ENCODE measurements around the gene NIM1K. TPM values are rescaled to one million over a fixed set of nuclear protein-coding genes. Genes with fewer than 3 reads are reported as not detected.

The NIM1K gene
- total and polyA plus RNA-seq, 3 donors from 2014 or later: 0.68 to 1.1 (median 0.79) TPM

DNA sequence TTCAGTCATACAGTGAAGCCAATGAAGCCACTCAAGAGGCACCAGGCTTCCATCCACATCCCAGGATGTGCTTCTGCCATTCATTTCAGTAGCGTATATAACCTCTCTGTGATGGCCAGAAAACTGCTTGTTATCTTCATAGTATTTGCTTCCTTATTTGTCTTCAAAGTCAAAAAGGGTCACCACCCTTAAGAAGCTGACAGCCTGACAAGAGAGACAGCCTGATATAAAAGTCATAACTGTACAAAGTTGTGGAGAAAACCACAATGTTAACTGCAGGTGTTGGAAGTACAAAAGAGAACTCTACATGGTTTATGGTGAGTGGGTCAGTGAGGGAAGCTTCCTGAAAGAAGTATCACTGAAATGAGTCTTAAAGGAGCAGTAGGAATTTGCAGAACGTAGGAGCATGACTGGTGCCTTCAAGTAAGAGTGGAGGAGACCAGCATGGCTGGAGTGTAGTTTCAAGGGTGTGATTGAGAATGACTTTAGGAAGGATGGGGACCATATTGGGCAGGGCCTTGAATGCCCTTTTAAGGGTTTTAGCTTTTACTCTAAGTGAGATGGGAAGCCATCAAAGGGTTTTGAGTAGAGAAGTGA, 33.7 kb downstream of the NIM1K start:
- no peak overlapping the region for H3K27ac ChIP-seq
- DNase-seq: no peak
- H3K4me3 ChIP-seq: no peak overlapping the region
- no peaks in the 10 kb centered on the region for H3K9me3 ChIP-seq
- no peaks in the 10 kb centered on the region for H3K27me3 ChIP-seq
- TF ChIP-seq, protein P1, sequence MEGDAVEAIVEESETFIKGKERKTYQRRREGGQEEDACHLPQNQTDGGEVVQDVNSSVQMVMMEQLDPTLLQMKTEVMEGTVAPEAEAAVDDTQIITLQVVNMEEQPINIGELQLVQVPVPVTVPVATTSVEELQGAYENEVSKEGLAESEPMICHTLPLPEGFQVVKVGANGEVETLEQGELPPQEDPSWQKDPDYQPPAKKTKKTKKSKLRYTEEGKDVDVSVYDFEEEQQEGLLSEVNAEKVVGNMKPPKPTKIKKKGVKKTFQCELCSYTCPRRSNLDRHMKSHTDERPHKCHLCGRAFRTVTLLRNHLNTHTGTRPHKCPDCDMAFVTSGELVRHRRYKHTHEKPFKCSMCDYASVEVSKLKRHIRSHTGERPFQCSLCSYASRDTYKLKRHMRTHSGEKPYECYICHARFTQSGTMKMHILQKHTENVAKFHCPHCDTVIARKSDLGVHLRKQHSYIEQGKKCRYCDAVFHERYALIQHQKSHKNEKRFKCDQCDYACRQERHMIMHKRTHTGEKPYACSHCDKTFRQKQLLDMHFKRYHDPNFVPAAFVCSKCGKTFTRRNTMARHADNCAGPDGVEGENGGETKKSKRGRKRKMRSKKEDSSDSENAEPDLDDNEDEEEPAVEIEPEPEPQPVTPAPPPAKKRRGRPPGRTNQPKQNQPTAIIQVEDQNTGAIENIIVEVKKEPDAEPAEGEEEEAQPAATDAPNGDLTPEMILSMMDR (IDR thresholded peaks at IDR 0.05): no peak
- no peak for TF ChIP-seq POLR2A (IDR thresholded peaks at IDR 0.05)
- H3K4me1 ChIP-seq: no peaks in the 10 kb centered on the region
- H3K36me3 ChIP-seq (ENCODE audit: low read depth, missing control alignments): no peaks in the 10 kb centered on the region
- intact Hi-C loops (cut with DNase I; ENCODE audit: low total_unique reads): no loop called here
- 80 to 85% methylated on average over 2 of the region's 2 CpGs for WGBS, 2 donors

DNA sequence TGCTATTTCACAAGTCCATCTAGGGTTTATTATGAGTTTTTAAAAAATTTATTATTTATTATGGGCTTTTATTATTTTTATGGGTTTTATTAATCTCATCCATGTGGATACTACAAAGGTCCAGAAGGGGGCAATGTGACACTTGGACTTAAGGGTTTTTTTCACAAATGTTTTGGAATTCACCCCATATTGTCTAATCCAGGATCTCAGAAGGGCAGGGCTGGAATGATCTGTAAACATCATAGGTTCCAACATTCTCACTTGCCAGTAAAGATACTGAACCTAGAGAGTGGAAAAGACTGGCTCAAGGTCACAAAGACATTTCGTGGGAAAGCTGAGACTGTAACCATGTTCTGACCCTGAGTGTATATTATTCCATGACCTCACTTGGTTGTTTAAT, 35.6 kb downstream of the NIM1K start:
- H3K27me3 ChIP-seq: no peaks in the 10 kb centered on the region
- no peaks in the 10 kb centered on the region for H3K4me1 ChIP-seq
- intact Hi-C loops (cut with DNase I; ENCODE audit: low total_unique reads): no loop called here
- no peaks in the 10 kb centered on the region for H3K9me3 ChIP-seq
- TF ChIP-seq POLR2A (IDR thresholded peaks at IDR 0.05): no peak
- TF ChIP-seq, protein P1 (IDR thresholded peaks at IDR 0.05): peak in 2 of 3 experiments; percentile 30 to 44
- H3K4me3 ChIP-seq: no peak overlapping the region
- no peaks in the 10 kb centered on the region for H3K36me3 ChIP-seq (ENCODE audit: low read depth, missing control alignments)
- WGBS, 2 donors: 18 to 21% methylated on average over 1 of the region's 1 CpG
- no peak overlapping the region for H3K27ac ChIP-seq
- no peak for DNase-seq

DNA sequence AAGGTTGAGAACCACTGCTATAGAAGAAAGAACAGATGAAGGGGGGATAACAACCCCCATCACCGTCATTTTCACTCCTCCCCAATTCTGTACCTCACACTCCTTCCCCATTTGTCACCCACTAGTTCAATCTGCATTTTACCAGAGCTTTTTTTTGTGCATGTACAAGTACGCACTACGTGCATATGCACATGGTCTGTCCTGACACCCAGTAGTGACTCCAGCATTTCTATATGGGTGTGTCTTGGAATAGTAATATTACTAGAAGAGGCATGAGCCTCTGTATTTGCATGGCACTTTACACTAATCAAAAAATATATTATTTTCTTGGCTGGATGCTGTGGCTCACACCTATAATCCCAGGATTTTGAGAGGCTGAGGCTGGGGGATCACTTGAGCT, 38.7 kb downstream of the NIM1K start:
- no peaks in the 10 kb centered on the region for H3K9me3 ChIP-seq
- no peaks in the 10 kb centered on the region for H3K36me3 ChIP-seq (ENCODE audit: low read depth, missing control alignments)
- no peak for DNase-seq
- no peak overlapping the region for H3K27ac ChIP-seq
- intact Hi-C loops (cut with DNase I; ENCODE audit: low total_unique reads): no loop called here
- no peaks in the 10 kb centered on the region for H3K27me3 ChIP-seq
- H3K4me1 ChIP-seq: no peaks in the 10 kb centered on the region
- TF ChIP-seq, protein P1 (IDR thresholded peaks at IDR 0.05): no peak
- TF ChIP-seq POLR2A (IDR thresholded peaks at IDR 0.05): no peak
- no peak overlapping the region for H3K4me3 ChIP-seq
- WGBS, 2 donors: 86 to 89% methylated on average over 3 of the region's 3 CpGs

DNA sequence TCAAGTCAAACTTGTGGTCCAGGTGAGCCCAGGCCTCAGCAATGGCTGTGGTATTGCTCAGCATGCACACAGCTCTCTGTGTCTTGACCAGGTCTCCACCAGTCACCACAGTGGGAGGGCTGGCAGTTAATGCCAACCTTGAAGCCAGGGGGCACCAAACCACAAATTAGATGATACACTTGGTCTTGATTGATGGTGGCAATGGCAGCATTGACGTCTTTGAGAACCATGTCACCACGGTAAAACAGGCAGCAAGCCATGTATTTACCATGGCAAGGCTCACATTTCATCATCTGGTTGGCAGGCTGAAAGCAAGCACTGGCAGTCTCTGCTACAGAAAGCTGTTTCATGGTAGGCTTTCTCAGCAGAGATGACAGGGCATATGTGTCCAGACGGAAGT, 40.0 kb downstream of the NIM1K start:
- no peak overlapping the region for H3K4me3 ChIP-seq
- DNase-seq: peak; percentile 55
- no peaks in the 10 kb centered on the region for H3K4me1 ChIP-seq
- H3K27me3 ChIP-seq: no peaks in the 10 kb centered on the region
- no peaks in the 10 kb centered on the region for H3K36me3 ChIP-seq (ENCODE audit: low read depth, missing control alignments)
- intact Hi-C loops (cut with DNase I; ENCODE audit: low total_unique reads): no loop called here
- 67 to 73% methylated on average over 3 of the region's 3 CpGs for WGBS, 2 donors
- TF ChIP-seq POLR2A (IDR thresholded peaks at IDR 0.05): no peak
- TF ChIP-seq, protein P1 (IDR thresholded peaks at IDR 0.05): peak; percentile 9 to 34 (median 30)
- no peak overlapping the region for H3K27ac ChIP-seq
- no peaks in the 10 kb centered on the region for H3K9me3 ChIP-seq

All from testis (tissue), 3 donors.